Measurements from ENCODE around the gene CYP2D6.

The CYP2D6 gene

GRCh38 chr22:42078469-42079318 is 51.9 kb downstream of the CYP2D6 start:
- Histone ChIP-seq H3K27me3 (ENCODE audit: control insufficient read depth, insufficient read depth, low read length) (peaks cover 2% of the 10 kb centered on the region; the same call in 1 of the 2 replicates), H3K36me3 (ENCODE audit: control insufficient read depth, insufficient read depth, low read length) (peaks cover 22% of the 10 kb centered on the region; the same call in 1 of the 2 replicates), H3K4me1 (ENCODE audit: control insufficient read depth, insufficient read depth, low read length) (peaks cover 7% of the 10 kb centered on the region; the same call in 1 of the 2 replicates), H3K9ac (ENCODE audit: low read depth, low read length) (peak overlapping the region; percentile 90), H3K9me3 (ENCODE audit: control insufficient read depth, insufficient read depth, low read length) (no peaks in the 10 kb centered on the region), H3K4me3 (ENCODE audit: low read depth, low read length) (peak overlapping the region; percentile 84), H3K27ac (ENCODE audit: low read depth, low read length) (peak overlapping the region; percentile 91)

DNA sequence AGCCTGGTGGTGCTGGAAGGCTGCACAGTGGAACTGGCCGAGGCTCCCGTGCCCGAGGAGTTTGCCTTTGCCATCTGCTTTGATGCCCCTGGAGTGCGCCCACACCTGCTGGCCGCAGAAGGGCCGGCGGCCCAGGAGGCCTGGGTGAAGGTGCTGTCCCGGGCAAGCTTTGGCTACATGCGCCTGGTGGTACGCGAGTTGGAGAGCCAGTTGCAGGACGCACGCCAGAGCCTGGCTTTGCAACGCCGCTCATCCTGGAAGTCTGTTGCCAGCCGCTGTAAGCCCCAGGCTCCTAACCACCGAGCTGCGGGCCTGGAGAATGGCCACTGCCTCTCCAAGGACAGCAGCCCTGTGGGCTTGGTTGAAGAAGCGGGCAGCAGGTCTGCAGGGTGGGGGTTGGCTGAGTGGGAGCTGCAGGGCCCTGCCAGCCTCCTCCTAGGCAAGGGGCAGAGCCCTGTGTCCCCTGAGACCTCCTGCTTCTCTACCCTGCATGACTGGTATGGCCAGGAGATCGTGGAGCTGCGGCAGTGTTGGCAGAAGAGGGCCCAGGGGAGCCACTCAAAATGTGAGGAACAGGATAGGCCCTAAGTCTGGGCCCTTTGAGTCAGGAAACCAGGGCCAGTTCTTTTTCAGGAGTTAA is 53.0 kb downstream of the CYP2D6 start:
- H3K27ac ChIP-seq (ENCODE audit: low read depth, low read length): no peak overlapping the region

DNA sequence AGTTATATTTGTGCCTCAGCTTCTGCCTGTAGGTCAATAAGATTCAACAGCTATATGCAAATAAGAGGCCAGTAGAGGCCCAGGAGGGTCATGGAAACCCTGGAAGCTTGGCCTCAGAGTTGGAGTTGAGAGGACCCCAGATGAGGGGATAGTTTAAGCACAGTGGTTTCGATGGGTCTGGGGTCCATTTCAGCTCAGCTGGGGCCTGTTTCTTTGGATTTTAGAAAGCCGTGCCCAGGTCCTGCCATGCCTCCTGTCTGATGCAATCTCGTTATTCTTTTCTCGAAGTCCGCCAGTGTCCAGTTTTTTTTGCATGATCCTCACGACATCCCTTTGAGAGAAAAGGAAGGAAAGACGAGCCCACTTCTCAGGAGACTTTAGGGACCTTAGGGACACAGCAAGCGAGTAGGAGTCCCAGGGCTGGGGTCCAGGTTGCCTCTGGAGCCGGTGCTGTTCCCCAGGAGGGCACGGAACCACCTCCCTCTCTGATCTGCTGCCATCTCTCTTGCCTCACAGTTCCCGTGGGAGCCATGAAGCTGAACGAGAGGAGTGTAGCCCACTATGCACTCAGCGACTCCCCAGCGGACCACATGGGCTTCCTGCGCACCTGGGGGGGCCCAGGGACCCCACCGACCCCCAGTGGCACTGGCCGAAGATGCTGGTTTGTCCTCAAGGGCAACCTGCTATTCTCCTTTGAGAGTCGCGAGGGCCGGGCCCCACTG is 53.7 kb downstream of the CYP2D6 start:
- no peak overlapping the region for H3K9ac ChIP-seq (ENCODE audit: low read depth, low read length)
- H3K27me3 ChIP-seq (ENCODE audit: control insufficient read depth, insufficient read depth, low read length): peaks cover 7% of the 10 kb centered on the region; the same call in 1 of the 2 replicates
- no peaks in the 10 kb centered on the region for H3K9me3 ChIP-seq (ENCODE audit: control insufficient read depth, insufficient read depth, low read length)
- H3K4me1 ChIP-seq (ENCODE audit: control insufficient read depth, insufficient read depth, low read length): peaks cover 7% of the 10 kb centered on the region; the same call in 1 of the 2 replicates
- peaks cover 7% of the 10 kb centered on the region; the same call in 1 of the 2 replicates for H3K36me3 ChIP-seq (ENCODE audit: control insufficient read depth, insufficient read depth, low read length)
- no peak overlapping the region for H3K4me3 ChIP-seq (ENCODE audit: low read depth, low read length)
- H3K27ac ChIP-seq (ENCODE audit: low read depth, low read length): no peak overlapping the region

More for the DNA sequence above, 53.0 kb downstream of the CYP2D6 start:
- H3K9me3 ChIP-seq (ENCODE audit: control insufficient read depth, insufficient read depth, low read length): no peaks in the 10 kb centered on the region
- H3K4me1 ChIP-seq (ENCODE audit: control insufficient read depth, insufficient read depth, low read length): peaks cover 7% of the 10 kb centered on the region; the same call in 1 of the 2 replicates
- H3K36me3 ChIP-seq (ENCODE audit: control insufficient read depth, insufficient read depth, low read length): peaks cover 11% of the 10 kb centered on the region; the same call in 1 of the 2 replicates
- no peak overlapping the region for H3K4me3 ChIP-seq (ENCODE audit: low read depth, low read length)
- peaks cover 7% of the 10 kb centered on the region; the same call in 1 of the 2 replicates for H3K27me3 ChIP-seq (ENCODE audit: control insufficient read depth, insufficient read depth, low read length)
- no peak overlapping the region for H3K9ac ChIP-seq (ENCODE audit: low read depth, low read length)
